ENCODE measurements around the gene KCNB1.
"Not testable (repeated sequence)": the region's sequence is repeated elsewhere in the genome, so short reads cannot be mapped to it uniquely, and the experiment has no call there.

Gene KCNB1

DNA sequence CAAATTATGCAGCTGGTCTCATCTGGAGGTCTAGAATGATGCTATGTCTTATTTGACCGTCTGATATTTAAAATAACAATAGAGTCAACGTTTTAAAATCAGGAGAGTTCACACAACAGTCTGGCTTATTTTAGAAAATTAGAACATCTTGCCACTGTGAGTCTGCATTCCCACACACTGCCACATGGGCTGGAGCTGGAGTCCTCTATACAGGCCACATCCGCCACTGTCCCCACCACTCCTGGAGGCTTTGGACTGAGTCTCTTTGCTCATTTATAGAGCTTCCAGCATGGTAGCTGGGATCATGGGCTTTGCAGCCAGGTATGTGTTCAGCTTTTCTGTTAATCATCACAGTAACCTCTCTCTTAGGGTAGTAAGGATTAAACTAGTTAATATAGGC lies 135.8 kb downstream of the KCNB1 start:
- DNase-seq: no peak

DNA sequence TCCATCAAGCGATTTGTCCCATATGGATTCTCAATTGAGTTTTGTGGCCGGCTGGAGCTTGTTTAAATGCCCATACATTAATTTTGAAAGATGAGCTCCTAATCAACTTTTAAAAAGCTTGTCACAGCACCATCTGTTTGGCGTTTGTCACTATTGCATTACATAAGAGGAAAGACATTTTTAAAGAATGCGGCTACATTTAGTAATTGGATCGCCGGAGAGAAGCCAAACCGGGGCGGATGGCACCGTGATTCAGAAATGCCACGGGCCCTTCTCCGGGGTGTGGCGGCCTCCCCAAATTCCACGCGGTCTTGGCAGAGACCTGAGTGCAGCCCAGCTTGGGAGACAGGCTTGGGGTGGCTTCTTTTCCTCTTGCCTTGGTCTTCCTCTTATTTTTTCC lies 136.9 kb downstream of the KCNB1 start:
- DNase-seq: no peak

- DNase-seq: no peak
Observed at GRCh38 chr20:49344975-49345374, 137.5 kb downstream of the KCNB1 start.

DNA sequence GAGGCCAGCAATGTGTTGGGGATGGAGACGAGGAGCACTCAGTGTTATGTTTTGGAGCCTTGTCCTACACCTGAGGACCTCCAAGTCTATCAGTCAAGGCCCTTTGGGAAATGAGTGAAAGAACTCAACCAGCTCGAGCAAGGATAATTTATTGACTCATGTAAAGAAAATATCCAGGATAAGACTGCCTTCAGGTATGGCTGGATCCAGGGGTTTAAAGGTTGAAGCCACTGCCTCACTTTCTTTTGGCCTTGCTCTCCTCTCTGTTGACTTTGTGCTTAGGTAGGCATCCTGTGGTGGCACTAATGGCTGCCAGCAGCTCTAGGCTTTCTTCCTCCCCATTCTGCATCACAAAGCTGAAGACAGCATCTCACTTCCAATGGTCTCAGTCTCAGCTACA lies 138.3 kb downstream of the KCNB1 start:
- DNase-seq: no peak

DNA sequence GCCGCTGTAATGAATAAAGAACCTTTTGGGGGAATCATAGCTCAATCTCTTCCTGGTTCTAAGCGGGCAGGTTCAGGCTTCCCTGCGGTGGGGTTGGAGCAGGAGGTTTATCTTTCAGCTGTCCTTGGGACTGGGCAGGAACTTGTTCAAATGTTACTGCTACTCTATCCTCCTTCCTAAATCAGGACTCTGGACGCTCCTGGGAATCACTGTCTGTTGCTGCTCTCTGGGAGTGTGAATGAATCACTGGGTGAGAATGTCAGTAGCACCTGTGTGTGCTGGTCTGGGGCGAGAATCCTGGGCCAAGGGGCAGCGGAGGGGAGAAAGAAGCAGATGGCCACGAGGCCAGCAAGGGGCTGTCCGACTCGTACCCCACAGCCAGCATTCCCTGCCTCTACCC lies 139.2 kb downstream of the KCNB1 start:
- DNase-seq: no peak

GRCh38 chr20:49340161-49340966 lies 142.1 kb downstream of the KCNB1 start:
- no peak for DNase-seq

DNA sequence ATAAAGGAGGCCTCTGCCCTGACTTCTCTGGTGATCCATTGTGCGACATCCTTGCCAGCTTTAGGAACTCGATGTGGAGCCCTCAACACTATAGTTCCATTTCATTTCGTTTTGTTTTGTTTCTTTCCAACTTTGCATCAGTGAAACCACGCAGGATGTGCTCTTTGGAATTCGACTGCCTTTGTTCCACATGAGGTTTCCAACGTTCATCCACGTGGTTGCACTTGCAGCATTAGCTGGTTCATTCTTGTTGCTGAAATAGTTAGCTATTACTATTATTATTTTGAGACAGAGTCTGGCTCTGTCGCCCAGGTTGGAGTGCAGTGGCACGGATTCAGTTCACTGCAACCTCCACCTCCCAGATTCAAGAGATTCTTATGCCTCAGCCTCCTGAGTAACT lies 143.3 kb downstream of the KCNB1 start:
- DNase-seq: no peak

GRCh38 chr20:49338061-49338460 lies 144.4 kb downstream of the KCNB1 start:
- DNase-seq: no peak

DNA sequence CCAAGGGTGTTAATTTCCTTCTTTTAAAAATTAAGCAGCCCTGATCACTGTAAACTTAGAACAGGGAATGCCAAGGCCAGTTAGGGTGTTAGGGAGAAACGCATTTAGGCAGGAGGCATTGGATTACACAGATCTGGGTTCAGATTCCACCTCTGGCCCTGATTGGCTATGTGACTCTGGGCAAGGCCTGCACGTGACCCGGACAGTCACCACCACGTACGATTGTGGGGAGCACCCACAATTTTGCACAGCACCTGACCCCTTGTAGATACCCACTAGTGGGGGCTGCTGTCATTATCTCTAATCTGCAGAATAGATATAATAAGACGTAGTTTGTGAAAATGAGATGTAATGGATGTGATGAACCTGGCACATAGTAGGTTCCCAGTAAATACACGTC lies 145.1 kb downstream of the KCNB1 start:
- DNase-seq: no peak

DNA sequence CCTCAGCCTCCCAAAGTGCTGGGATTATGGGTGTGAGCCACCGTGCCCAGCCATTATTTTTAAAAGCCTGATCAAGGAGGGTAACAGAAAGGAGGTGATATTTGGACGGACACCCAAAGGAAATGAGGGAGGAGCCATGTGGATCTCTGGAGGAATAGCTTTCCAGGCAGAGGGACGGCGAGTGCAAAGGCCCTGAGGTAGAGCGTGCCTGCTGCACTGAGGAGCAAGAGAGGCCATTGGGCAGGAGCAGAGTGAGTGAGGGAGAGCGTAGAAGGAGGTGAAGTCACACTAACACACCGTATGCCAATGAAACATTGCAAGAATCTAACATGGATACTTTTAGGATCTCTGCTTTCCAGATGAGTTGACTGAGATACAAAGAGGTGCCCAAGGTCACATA lies 145.7 kb downstream of the KCNB1 start:
- no peak for DNase-seq

DNA sequence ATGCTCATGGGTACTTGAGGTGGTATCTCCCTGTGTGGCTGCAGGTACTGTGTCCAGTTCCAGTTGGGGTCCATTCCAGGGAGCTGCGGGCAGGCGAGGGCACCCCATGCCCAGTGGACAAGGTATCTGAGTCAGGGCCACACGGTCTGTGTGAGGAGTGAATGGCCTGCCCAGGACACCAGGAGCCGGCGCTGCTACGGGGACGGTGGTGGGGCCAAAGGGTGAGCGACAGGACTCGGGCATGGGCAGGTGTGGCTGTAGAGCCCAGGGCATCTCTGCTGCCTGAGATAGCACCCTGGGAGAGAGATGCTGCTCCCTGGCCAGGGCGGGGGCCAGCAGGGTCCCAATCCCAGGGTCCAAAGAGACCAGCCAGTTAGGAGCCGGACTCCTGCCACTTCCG lies 147.0 kb downstream of the KCNB1 start:
- DNase-seq: no peak

GRCh38 chr20:49330701-49331615 lies 151.5 kb downstream of the KCNB1 start:
- DNase-seq: no peak

- DNase-seq: no peak
Observed at GRCh38 chr20:49328790-49329189, 153.7 kb downstream of the KCNB1 start.

DNA sequence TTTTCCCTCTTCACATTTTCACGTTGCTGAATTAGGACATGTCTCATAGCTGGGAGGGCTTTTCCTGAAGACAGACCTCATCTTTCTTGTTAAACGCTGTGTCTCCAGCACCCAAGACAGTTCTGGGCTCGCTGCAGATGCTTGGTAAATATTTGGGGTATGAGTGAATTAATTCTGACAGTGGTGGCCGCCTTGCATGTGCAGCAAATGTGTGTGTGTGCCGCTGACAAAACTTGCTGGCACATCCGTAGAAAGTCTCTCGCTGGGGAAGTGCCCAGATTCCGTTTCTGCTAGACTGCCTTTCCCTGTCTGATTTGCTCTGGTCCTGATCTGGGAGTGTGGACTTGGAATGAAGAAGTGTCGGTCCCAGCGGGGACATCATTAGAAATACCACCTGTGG lies 156.4 kb downstream of the KCNB1 start:
- no peak for DNase-seq

GRCh38 chr20:49324306-49324705 lies 158.2 kb downstream of the KCNB1 start:
- no peak for DNase-seq

DNA sequence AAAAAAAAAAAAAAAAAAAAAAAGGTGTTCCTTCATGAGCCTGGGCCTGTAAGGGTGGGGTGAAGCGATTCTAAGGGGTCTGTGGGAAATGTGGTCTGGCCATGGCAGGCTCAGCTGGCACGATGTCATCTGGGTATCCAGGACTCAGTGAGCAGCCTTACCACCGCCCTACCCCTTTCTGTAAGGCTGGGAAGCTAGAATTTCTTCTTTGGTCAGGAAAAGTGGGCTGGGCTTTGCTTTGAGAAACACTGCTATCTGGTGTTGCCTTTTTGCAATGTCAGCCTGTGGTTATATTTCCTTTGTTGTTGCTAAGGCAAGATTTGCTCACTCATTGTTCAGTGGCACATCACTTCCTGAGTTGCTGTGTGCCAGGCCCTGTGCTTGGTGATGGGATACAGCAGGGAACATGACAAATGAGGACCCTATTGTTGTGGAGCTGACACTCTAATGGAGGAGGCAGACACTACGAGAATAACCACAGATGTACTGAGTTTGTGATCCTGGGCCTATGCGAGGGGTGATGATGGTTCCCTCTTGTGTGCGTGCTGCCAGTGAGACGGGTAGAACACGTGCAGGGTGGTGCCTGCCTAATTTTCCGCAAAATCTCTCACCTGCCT lies 158.7 kb downstream of the KCNB1 start:
- DNase-seq: peak; percentile 73

DNA sequence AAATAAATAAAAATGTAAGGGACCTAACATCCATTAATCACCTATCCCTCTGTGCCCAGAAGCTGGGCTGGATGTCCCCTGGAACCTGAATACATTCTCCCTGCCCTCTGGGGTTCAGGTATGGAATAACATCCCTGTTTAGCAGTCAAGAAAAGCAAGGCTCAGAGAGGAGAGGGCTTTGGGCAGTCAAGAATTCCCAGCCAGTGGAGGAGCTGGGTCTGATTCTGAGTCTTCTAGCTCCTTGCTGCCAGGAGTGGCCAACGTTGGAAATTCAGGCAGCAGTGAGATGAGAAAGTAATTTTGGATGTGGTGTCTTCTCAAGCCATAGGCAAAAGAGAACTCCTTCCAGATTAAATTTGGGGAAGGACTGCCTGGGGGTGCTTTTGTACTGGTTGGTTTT lies 162.0 kb downstream of the KCNB1 start:
- DNase-seq: no peak

GRCh38 chr20:49319208-49319809 lies 163.2 kb downstream of the KCNB1 start:
- DNase-seq: no peak

- no peak for DNase-seq
Observed at GRCh38 chr20:49318430-49319207, 163.8 kb downstream of the KCNB1 start.

DNA sequence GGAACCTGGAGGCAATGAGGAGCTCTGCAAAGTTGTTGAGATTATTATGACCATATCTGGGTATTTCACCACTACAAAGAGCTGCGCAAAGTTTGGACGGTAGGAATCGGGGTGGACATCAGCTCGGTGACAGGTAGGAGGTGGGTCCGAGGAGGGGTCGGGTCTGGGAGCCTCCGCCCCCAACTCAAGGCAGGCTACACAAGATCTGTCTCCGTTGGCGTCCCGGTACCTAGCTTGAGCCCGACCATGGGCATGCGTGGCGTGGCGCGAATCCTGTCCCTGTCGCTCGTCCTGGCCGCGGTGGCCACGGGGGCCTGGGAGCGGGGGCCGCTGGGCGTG lies 164.4 kb downstream of the KCNB1 start:
- DNase-seq: no peak

DNA sequence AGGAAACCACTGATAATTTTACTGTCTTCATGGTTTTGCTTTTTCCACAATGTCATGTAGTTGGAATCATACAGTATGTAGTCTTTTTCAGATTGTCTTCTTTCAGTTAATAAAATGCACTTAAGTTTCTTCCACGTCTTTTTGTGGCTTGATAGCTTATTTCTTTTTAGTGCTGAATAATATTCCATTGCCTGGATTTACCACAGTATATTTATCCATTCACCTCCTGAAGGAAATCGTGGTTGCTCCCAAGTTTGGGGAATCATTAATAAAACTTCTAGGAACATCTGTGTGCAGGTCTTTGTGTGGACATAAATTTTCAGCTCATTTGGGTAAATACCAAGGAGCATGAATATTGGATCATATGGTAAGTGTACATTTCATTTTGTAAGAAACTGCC lies 165.8 kb downstream of the KCNB1 start:
- DNase-seq: no peak

- DNase-seq: no peak
Observed at GRCh38 chr20:49315580-49315979, 166.9 kb downstream of the KCNB1 start.

- DNase-seq: not testable (repeated sequence)
Observed at GRCh38 chr20:49314052-49314451, 168.4 kb downstream of the KCNB1 start.

All from activated CD4-positive, alpha-beta T cell treated with anti-CD3 and anti-CD28 coated beads, Interleukin-2, amount 50 U/mL, for 16 hours (primary cell).